COR-L47 (cell line): ENCODE measurements around the gene LMNTD1.
"Not testable (repeated sequence)": the region's sequence is repeated elsewhere in the genome, so short reads cannot be mapped to it uniquely, and the experiment has no call there.

ENCODE experiments used
- DNase-seq: peaks from one replicate; lab custom pipeline; 2025; lab: John Stamatoyannopoulos, UW

Gene LMNTD1

DNA sequence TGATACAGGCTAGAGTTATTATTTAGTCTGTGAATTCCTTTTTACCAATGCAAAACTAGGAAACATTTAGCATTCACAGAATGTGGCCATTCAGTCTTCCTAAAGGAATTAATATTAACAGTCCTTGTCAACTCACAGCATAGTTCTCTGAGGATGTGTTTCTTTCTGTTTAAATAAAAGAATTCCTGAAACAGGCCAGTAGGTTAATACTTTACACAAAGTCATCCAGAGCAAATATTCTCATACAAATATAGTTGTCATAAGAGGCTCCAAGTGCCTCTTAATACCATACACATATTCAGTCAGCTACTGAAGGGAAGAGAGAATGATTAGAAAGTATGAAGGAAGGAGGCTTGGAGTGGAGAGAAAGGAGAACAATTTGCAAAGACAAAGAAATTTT, 120.1 kb downstream of the LMNTD1 start:
- DNase-seq = no peak

DNA sequence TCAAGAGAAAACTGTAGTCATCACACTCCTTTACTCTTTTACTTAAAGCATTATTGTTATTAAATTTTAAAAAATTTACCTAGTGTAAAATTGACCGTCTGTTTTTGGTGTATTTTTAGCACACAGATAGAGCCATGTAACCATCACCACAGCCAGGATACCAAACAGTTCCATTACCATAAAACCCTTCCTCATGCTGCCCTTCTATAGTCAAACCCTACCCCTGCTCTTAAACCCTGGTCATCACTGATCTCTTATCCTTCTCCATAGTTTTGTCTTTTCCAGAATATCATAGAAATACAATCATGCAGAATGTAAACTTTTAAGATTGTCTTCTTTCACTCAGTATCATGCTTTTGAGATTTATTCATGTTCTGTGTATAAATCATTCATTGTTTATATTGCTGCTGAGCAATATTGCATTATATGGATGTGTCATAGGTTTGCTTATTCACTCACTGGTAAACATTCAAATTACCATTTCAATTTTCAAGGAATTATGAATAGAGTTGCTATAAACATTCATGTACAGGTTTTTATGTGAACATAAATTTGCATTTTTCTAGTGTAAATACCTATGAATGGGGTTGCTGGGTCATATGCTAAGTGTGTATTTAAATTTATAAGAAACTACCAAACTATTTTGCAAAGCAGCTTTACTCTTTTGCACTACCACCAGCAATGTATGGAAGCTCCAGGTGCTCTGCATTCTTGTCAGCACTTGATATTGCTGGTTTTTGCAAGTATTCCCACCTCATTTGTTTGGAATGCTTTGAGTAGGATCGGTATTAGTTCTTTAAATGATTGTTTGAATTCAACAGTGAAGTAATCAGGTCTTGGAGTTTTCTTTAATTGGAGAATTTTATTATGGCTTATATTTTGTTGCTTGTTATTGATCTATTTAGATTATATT, 125.5 kb downstream of the LMNTD1 start:
- no peak for DNase-seq

DNA sequence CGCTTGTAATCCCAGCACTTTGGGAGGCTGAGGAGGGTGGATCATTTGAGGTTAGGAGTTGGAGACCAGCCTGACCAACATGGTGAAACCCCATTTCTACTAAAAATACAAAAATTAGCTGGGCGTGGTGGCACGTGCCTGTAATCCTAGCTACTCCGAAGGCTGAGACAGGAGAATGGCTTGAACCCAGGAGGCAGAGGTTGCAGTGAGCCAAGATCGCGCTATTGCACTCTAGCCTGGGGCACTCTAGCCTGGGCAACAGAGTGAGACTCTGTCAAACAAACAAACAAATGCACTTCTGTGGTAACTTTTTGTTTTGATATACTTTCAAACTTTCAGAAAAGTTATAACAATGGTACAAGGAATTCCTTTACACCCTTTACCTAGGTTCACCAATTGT, 126.3 kb downstream of the LMNTD1 start:
- not testable (repeated sequence) for DNase-seq
